GM18505 (cell line): ENCODE data around the gene COL10A1.

Experiments used
- ATAC-seq: cut with Tn5 transposase; IDR thresholded peaks from one replicate; pipeline ENCODE4 v1.9.1; 2021; ENCODE audit not compliant: unreplicated experiment
- POLR2A ChIP-seq: IDR thresholded peaks from 4 replicates; pipeline ENCODE4 v1.6.1; 2011; ENCODE audit warnings: borderline replicate concordance; ENCODE audit not compliant: insufficient read depth, insufficient read length; ENCODE audit errors: extremely low read depth

Gene COL10A1

DNA sequence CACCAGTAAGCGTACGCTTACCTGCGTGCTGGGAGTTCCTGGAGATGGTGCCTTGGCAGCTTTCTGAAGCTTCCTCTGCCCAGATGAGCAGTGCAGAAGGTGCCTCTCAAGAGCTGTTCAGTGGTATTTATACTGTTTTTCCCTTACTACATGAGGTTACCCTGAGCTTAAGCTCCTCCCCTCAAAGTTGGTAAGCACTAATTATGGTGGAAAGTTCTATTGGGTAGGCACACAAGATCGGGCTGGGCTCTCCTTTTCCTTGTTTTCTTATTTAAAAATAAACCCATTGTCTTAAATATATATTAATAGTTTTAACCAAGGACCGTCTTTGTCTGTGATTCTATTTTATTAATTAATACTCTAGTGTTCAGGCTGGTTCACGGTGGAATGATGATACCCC, at the start of gene COL10A1:
TSS of gene COL10A1 (minus strand) at position 101 of the 400 bp plus-strand sequence. CDS start 640 bp downstream, outside the sequence.
- no peak for TF ChIP-seq POLR2A
- ATAC-seq: no peak

DNA sequence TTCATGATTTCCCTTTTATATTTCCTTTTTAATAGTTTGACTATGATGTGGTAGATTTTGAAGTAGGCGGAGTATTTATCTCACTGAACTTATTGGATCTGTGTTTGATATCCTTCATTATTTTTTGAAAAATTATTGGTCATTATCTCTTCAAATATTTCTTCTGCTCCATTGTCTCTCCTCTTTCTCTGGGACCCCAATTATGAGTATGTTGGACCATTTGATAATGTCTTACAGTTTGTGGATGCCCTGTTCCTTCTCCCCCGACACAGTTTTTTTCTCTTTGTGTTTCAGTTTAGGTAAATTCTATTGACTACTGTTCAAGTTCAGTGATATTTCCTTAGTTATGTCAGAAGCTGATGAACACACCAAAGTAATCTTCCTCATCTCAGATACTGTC, 49.4 kb upstream of the COL10A1 start:
- TF ChIP-seq POLR2A: no peak
- ATAC-seq: no peak

DNA sequence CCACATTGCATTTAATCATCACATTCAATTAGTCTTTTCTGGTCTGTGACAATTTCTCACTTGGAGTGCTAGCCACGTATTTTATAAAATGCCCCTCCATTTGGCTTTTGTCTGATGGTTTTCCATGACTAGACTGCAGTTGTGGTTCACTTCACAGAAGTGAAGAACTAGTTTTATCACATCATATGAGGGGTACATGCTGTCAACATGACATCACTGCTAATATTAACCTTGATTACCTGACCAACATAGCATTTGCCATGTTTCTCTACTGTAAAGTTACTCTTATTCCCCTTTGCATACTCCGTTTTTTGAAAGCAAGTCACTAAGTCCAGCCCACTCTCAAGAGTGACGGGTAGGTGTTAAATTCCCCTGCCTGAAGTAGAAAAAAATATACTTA, 48.0 kb upstream of the COL10A1 start:
- ATAC-seq: no peak
- no peak for TF ChIP-seq POLR2A

DNA sequence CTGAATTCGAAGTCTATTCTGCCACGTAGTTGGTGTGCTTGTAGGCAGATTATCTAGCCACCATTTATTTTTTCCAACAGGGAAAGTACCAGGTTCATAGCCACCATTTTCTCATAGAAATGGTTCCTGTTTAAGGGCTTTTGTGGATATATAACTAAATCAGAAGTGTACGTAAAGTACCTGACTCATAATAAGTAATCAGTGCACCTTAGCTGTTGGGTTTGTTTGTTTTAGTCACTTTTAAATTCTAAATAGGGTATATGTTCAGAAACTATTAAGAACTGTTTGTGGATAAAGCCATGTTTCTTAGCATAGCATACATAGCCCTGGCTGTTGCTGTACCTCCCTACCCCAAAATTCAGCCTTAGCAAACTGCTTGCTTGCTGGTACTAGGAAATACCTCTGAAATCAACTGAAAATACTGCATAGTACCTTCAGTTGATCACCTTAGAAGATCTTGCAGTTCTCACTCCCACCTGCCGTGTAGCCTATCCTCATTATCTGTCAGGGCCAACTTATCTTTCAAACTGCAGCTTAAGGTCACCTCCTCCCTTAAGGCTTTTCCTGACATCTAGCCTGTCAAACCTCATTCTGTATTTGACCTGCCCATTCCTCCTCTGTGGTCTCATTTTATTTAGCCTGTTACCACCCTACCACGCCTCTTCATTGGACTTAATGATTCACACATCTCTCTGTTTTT, 44.6 kb upstream of the COL10A1 start:
- no peak for TF ChIP-seq POLR2A
- no peak for ATAC-seq

DNA sequence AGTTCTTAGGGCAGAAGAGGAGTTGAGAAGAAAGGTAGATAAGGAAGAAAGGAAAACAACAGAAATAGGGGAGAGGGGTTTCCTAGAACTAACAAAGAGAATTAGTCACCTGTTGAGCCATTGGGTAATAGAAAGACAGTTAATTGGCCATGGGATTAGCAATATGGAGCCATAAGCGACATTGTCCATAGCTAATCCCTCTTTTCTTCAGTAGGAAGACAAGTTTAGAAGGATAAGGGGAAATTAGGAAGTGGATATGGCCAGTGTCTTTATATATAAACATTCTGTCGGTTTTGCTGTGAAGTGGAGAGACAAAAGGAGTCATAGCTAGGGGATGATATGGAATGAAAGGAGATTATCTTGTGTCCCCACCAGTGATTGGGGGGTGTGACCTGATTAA, 43.9 kb upstream of the COL10A1 start:
- no peak for TF ChIP-seq POLR2A
- ATAC-seq: no peak

DNA sequence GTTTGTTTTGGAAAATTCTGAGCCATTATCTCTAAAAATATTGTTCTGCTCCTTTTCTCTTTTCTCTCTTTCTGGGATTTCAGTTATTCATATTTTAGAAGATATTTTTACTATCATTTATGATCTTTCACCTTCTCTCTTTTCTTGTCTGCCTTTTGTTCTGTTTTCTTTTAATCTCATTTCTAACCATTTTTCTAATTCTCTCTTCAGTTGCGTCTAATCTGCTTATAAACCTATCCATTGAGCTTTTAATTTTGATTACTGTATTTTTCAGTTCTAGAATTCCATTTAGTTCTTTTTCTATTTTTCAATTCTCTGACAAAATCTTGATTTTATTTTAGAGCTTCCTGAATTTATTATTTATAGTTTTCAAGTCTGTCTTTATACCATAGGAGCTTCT, 42.2 kb upstream of the COL10A1 start:
- no peak for ATAC-seq
- TF ChIP-seq POLR2A: no peak

DNA sequence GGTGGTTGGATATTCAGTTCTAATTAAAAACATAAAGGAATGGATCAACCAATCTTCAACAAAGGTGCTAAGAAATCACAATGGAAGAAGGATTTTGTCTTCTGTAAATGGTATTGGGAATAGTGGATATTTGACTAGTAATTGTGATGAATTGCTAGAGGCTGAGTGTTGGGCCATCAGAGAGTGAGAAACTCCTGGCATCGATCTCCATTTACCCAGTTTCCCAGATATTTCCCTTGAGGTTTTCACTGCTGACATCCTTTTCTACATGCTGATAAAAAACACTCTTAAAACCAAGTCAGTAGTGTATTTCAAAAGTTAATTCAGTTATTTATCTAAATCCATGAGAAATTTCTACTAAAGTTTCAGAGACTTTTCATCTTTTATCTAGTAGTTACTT, 40.4 kb upstream of the COL10A1 start:
- ATAC-seq: no peak
- no peak for TF ChIP-seq POLR2A

DNA sequence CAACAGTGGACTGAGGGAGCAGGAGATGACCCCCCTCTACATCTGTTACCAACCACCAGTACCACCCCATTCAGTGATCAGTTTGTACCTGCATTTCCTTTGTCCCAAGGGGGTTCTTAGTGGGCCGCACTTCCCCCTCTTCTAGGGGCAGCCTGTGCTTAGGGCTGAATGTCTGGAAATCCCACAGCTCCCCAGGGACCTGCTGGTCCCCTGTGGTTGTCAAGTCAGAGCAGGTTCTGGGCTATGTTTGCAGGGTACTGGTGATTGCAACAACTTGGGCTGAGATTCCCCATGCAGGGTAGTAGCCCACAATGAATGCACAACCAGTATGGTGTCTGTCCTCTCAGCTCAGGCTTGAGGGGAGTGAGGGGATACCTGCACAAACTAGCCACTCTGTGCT, 39.7 kb upstream of the COL10A1 start:
- ATAC-seq: no peak

DNA sequence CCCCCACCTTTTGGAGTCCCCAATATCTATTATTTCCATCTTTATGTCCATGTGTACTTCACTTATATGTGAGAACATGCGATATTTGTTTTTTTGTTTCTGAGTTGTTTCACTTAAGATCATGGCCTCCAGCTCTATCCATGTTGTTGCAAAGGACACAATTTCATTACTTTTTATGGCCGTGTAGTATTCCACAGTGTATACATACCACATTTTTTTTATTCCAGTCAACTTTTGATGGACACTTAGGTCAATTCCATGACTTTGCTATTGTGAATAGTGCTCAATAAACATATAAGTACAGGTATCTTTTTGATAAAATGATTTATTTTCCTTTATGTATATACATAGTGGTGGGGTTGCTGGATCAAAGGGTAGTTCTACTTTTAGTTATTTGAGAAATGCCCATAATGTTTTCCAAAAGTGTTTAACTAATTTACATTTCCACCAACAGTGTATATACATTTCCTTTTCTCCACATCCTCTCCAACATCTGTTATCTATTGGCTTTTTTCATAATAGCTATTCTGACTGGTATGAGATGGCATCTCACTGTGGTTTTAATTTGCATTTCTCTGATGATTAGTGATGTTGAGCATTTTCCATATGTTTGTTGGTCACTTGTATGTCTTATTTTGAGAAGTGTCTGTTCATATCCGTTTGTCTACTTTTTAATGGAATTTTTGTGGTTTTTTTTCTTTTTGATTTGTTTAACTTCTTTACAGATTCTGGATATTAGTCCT, 34.0 kb upstream of the COL10A1 start:
- no peak for ATAC-seq
- TF ChIP-seq POLR2A: no peak

More for the DNA sequence above, 39.7 kb upstream of the COL10A1 start:
- no peak for TF ChIP-seq POLR2A

DNA sequence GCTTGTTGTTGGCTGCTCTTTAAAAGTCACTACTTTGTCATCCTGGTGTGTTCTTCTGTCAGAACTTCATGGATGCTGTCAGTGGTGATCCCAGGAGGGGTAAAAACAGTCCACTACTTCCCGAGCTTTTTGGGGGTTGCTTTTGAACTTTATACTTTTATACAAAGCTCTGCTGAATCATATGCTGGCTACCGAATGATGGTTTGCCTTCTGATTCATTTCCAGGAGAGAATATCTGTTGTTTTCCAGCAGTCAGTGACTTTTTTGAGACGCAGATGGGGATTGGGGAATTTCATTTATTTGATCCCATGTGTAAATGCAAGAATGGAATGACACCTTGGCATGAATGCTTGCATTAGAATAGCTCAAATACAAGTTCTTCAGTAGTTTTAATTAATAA, 32.7 kb upstream of the COL10A1 start:
- no peak for TF ChIP-seq POLR2A

DNA sequence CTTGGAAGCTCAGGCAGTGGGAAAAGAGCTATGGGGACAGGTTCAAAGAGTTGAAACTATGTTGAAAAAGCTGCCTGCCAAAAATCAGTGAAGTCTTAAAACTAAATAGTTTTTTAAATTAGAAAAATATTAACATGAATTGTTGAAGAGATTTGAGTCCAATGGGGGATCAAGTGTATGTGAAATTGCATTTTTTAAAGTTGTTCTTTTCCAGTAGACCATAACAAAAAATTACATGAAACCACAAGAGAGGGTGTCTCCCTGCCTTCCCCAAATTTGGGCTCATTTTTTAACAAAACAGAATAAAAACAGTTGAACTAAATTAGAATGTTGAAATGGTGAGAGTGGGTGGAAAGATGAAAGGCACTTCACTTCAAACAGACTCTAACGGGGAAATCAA, 31.5 kb upstream of the COL10A1 start:
- ATAC-seq: no peak
- TF ChIP-seq POLR2A: no peak

More for the DNA sequence above, 32.7 kb upstream of the COL10A1 start:
- ATAC-seq: no peak

DNA sequence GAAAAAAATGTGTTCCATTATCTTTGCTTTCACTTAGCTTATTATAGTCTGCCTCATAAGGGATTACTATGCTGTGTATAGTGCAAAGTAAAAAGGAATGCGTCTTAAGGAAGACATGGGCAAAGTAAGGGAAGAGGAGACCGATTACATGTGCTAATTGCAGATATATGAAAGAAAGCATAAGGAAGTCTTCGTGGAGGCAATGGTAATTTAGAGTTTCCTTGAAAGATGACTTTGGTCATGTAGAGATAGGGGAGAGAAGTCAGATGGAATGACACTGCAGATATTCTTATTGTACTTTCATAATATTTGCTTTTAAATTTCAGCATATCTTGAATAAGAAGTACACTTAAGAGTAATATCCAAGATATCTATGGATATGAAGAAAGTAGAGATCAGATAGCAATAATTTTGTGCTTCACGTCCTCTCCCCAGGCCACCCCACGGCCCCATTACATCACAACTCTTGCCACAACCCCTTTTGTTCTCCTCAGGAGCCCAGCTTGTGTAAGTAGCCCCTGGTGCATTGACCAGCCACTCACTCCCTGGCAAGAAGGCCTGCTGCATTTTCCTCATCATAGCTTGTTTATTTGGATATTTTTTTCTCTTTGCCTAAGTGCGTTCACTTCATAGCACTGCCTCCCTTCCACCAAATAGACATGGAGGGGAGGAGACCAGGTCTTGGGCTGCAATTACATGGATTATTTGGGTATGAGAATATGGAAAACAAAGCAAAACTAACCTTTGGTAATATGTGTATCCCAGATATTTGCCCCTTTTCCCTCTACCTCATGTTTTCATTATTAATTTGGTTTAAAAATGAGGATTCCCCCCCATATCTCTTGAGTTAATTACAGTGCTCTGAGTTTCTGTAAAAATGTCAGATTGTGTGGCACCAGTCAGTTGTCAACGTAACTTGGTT, 30.7 kb upstream of the COL10A1 start:
- no peak for TF ChIP-seq POLR2A
- no peak for ATAC-seq

DNA sequence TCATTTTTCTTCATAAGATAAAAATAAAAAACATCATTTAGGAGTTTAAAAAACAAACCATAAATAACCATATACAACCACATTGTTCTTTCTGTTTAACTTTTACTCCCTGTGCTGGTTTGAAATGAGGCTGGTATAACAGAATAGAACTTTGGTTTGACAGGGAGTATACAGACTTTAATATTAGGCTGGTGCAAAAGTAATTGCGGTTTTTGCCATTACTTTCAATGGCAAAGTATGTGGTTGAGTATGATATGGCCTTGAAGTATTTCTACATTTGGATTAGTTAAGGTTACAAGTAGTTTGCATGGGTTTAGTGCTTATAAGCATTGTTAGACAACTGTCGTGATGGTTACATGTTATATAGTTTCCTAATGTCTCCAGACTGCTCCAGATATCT, 29.0 kb upstream of the COL10A1 start:
- no peak for ATAC-seq
- no peak for TF ChIP-seq POLR2A

DNA sequence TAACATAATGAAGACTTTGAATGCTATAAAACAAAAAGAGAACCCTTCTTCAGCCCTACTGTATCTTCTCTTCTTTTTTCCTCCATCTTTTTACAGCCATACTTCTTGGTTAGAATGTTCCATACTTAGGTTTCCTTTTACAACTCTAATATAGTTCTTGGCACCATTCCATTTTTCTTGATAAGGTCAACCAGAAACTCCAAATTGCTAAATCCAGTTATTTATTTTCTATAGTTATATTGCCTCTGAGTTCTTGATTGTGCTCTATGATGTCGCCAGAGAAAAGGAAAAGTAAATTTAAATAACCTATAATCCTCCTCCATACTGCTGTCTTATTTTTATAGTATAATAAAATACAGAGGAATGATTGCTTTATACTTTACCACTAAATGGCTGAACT, 26.7 kb upstream of the COL10A1 start:
- TF ChIP-seq POLR2A: no peak
- ATAC-seq: no peak
